Measurements from ENCODE around the gene MRPS31. TPM values are rescaled to one million over a fixed set of nuclear protein-coding genes. Genes with fewer than 3 reads are reported as not detected.

MRPS31 gene
- total RNA-seq, 2 donors from 2014 or later = 19.2 to 19.9 TPM

DNA sequence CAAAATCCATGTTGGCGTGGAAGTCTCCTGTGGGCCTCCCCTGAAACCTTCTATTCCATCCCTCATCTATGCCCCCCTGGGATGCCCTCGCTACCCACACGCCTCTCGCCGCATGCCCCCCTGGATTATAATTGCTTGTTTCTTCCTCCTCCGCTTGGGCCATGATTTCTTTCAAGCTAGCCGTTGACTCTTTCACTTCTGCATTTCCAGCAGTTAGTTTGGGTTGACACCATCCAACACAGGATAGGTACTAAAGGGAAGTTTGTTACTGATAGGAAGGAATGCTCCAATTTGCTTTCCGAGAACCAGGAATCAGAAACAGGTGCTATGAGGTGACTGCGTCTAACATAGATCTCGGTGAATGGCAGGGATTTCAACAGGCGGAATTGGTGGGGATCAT is 10.7 kb upstream of the MRPS31 start:
- Histone ChIP-seq H3K4me3 (no peak overlapping the region), H3K4me1 (replicated peaks) (no peaks in the 10 kb centered on the region), H3K36me3 (no peaks in the 10 kb centered on the region), H3K27ac (no peak overlapping the region), H3K27me3 (replicated peaks; ENCODE audit: insufficient read depth) (no peaks in the 10 kb centered on the region), H3K9me3 (no peaks in the 10 kb centered on the region)
- DNase-seq (ENCODE audit: low spot score) = no peak
- intact Hi-C loops (cut with DNase I) = loop anchor here (10.0 kb wide), 1 partner anchor 143 kb away; no protein-coding TSS in a partner anchor
- 93% methylated on average over 11 of the region's 11 CpGs for WGBS
- TF ChIP-seq POLR2AphosphoS5 (IDR thresholded peaks at IDR 0.05) (no peak), POLR2A (IDR thresholded peaks at IDR 0.05) (no peak)
- TF ChIP-seq, protein P1, sequence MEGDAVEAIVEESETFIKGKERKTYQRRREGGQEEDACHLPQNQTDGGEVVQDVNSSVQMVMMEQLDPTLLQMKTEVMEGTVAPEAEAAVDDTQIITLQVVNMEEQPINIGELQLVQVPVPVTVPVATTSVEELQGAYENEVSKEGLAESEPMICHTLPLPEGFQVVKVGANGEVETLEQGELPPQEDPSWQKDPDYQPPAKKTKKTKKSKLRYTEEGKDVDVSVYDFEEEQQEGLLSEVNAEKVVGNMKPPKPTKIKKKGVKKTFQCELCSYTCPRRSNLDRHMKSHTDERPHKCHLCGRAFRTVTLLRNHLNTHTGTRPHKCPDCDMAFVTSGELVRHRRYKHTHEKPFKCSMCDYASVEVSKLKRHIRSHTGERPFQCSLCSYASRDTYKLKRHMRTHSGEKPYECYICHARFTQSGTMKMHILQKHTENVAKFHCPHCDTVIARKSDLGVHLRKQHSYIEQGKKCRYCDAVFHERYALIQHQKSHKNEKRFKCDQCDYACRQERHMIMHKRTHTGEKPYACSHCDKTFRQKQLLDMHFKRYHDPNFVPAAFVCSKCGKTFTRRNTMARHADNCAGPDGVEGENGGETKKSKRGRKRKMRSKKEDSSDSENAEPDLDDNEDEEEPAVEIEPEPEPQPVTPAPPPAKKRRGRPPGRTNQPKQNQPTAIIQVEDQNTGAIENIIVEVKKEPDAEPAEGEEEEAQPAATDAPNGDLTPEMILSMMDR (IDR thresholded peaks at IDR 0.05) = no peak

DNA sequence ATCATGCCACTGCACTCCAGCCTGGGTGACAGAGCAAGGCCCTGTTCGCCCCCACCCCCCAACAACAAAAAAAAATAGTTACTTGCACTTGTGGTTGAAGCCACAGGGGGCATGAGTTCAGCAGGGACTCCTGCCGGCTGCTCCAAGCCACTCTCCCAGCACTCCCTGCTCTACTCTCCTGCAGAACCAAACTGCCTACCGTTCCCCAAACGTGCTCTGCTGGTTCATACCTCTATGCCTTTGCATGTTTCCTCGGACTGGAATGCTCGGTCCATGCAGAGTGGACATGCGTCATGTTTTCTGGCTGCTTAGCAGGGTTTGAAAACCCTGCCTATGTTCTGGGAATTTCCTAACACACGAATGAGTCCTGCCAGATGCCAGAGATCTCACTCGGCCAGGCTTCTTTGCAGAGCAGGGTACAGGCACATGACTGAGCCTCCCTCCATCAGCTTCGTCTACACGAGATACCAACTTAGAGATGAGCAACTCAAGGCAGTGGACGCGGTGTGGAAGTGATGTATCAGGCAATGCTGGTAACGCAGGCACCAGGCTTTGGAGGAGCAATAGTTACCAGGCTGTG is 9.9 kb upstream of the MRPS31 start:
- no peak overlapping the region for H3K27ac ChIP-seq

DNA sequence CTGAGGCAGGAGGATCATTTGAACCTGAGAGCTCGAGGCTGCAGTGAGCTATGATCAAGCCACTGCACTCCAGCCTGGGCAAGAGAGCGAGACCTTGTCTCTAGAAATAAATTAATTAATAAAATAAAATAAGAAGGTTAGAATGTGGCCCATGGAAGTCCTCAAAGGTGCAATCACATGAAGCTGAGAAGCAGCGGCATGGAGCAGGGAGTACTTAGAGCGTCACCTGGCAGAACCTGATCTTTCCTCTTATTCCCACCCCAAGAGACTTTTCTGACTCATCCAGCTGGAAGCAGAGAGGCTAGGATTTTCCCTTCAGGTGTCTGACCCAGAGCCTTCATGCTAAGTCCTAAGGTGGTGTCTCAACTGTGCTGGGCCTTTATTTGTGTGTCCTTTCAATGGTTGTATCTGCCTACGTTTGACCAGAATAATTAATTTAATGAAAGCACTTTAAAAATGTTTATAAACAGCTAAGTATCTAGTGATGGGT is 8.9 kb upstream of the MRPS31 start:
- intact Hi-C loops (cut with DNase I) = loop anchor here (5.0 to 10.0 kb wide), 2 partner anchors 145 to 1098 kb away; no protein-coding TSS in a partner anchor
- H3K27me3 ChIP-seq (replicated peaks; ENCODE audit: insufficient read depth) = no peaks in the 10 kb centered on the region
- H3K9me3 ChIP-seq = no peaks in the 10 kb centered on the region
- TF ChIP-seq POLR2A (IDR thresholded peaks at IDR 0.05) (no peak), POLR2AphosphoS5 (IDR thresholded peaks at IDR 0.05) (no peak)
- TF ChIP-seq, protein P1 (IDR thresholded peaks at IDR 0.05) = no peak
- WGBS = 93% methylated on average over 5 of the region's 5 CpGs
- DNase-seq (ENCODE audit: low spot score) = no peak
- no peak overlapping the region for H3K4me3 ChIP-seq
- no peaks in the 10 kb centered on the region for H3K4me1 ChIP-seq (replicated peaks)
- H3K36me3 ChIP-seq = no peaks in the 10 kb centered on the region
- H3K27ac ChIP-seq = no peak overlapping the region

More for the DNA sequence above, 9.9 kb upstream of the MRPS31 start:
- intact Hi-C loops (cut with DNase I) = loop anchor here (10.0 kb wide), 1 partner anchor 144 kb away; no protein-coding TSS in a partner anchor
- Histone ChIP-seq H3K27me3 (replicated peaks; ENCODE audit: insufficient read depth) (no peaks in the 10 kb centered on the region), H3K9me3 (no peaks in the 10 kb centered on the region), H3K4me1 (replicated peaks) (no peaks in the 10 kb centered on the region), H3K4me3 (no peak overlapping the region), H3K36me3 (no peaks in the 10 kb centered on the region)
- DNase-seq (ENCODE audit: low spot score) = no peak
- 60% methylated on average over 14 of the region's 14 CpGs for WGBS
- TF ChIP-seq POLR2A (IDR thresholded peaks at IDR 0.05) (no peak), POLR2AphosphoS5 (IDR thresholded peaks at IDR 0.05) (no peak)
- TF ChIP-seq, protein P1 (IDR thresholded peaks at IDR 0.05) = no peak

DNA sequence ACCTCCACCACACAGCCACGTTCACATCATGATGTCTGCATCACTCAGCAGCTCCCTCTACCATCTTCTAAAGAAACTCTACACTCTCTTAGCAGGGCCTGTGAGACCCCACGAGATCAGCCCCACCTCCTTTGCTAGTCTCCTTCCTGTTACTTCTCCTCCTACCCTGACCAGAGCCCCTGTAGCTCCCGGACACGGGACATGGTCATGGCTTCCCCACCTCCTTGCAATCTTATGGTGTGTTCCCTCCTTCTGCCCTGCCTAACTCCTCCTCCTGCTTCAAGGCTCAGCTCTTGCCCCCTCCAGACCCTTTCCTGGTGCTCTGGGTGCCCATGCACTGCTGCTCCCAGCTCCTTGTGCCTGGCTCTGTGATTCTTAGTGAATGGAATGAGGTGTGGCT is 8.1 kb upstream of the MRPS31 start:
- H3K27me3 ChIP-seq (replicated peaks; ENCODE audit: insufficient read depth) = no peaks in the 10 kb centered on the region
- H3K27ac ChIP-seq = no peak overlapping the region
- WGBS = 46% methylated on average over 4 of the region's 4 CpGs
- intact Hi-C loops (cut with DNase I) = loop anchor here (5.0 kb wide), 1 partner anchor 1097 kb away; no protein-coding TSS in a partner anchor
- TF ChIP-seq POLR2A (IDR thresholded peaks at IDR 0.05) (no peak), POLR2AphosphoS5 (IDR thresholded peaks at IDR 0.05) (no peak)
- TF ChIP-seq, protein P1 (IDR thresholded peaks at IDR 0.05) = no peak
- H3K4me1 ChIP-seq (replicated peaks) = no peaks in the 10 kb centered on the region
- H3K9me3 ChIP-seq = no peaks in the 10 kb centered on the region
- DNase-seq (ENCODE audit: low spot score) = no peak
- no peaks in the 10 kb centered on the region for H3K36me3 ChIP-seq
- H3K4me3 ChIP-seq = no peak overlapping the region

DNA sequence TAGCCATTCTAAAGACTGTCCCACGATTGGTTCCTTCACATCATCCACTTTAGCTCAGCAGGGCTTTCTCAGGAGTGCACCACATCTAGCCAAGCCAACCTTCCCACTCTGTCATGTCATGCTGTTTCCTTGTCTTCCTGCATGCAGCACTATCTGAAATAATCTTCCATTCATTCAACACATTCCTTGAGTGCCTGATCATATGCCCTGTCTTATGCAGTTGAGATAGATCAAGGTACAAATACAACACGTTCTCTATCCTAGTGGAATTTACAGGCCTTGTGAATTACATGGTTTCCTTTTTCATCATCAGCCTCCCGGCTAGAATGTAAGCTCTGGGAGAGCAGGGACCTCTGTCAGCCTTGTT is 6.8 kb upstream of the MRPS31 start:
- WGBS = 36% methylated on average over 3 of the region's 3 CpGs
- H3K27ac ChIP-seq = no peak overlapping the region
- intact Hi-C loops (cut with DNase I) = loop anchor here (5.0 kb wide), 1 partner anchor 1095 kb away; no protein-coding TSS in a partner anchor
- no peaks in the 10 kb centered on the region for H3K27me3 ChIP-seq (replicated peaks; ENCODE audit: insufficient read depth)
- no peaks in the 10 kb centered on the region for H3K36me3 ChIP-seq
- no peak for TF ChIP-seq POLR2AphosphoS5 (IDR thresholded peaks at IDR 0.05)
- TF ChIP-seq, protein P1 (IDR thresholded peaks at IDR 0.05) = no peak
- no peak for TF ChIP-seq POLR2A (IDR thresholded peaks at IDR 0.05)
- no peaks in the 10 kb centered on the region for H3K4me1 ChIP-seq (replicated peaks)
- no peaks in the 10 kb centered on the region for H3K9me3 ChIP-seq
- no peak overlapping the region for H3K4me3 ChIP-seq
- DNase-seq (ENCODE audit: low spot score) = no peak

Measured in prostate gland (tissue), 2 donors.